HepG2 (cell line): ENCODE measurements around the gene PHF23. TPM values are rescaled to one million over a fixed set of nuclear protein-coding genes. Genes with fewer than 3 reads are reported as not detected.

Source experiments
- ARNT ChIP-seq: fragments of 450-650 bp; IDR thresholded peaks from 2 replicates; pipeline ENCODE4 v1.6.1; 2017
- BCL6 ChIP-seq: IDR thresholded peaks from 2 replicates; pipeline ENCODE4 v1.6.1; 2016; ENCODE audit warnings: missing genetic modification reagents, missing compliant biosample characterization
- HNF4G ChIP-seq, 2 experiments: sonication (generic) in 1 of 2; formaldehyde crosslinking in 1 of 2; IDR thresholded peaks; 2 replicates each; pipeline versions ENCODE4 v1.4.0 to v1.6.1; 2011 to 2020; ENCODE audit warnings: borderline replicate concordance in 2 of 2, low read depth in 2 of 2, mild to moderate bottlenecking in 2 of 2, low read length in 1 of 2, missing genetic modification reagents in 1 of 2, moderate library complexity in 1 of 2
- KLF12 ChIP-seq: sonication (generic); formaldehyde crosslinking; IDR thresholded peaks from 2 replicates; pipeline ENCODE4 v1.4.0; 2020; ENCODE audit warnings: missing genetic modification reagents, borderline replicate concordance
- RBAK ChIP-seq: sonication (generic); formaldehyde crosslinking; IDR thresholded peaks from 2 replicates; pipeline ENCODE4 v1.5.1; 2020; ENCODE audit warnings: mild to moderate bottlenecking, missing genetic modification reagents
- RCOR2 ChIP-seq: IDR thresholded peaks from 2 replicates; pipeline ENCODE4 v1.6.1; 2016; ENCODE audit warnings: missing biosample characterization, missing genetic modification reagents
- SETDB1 ChIP-seq: sonication (generic); formaldehyde crosslinking; IDR thresholded peaks from 2 replicates; pipeline ENCODE4 v1.5.1; 2020; ENCODE audit warnings: missing genetic modification reagents, mild to moderate bottlenecking, borderline replicate concordance
- SIN3A ChIP-seq: IDR thresholded peaks from 2 replicates; pipeline ENCODE4 v1.6.1; 2011; ENCODE audit warnings: low read depth, mild to moderate bottlenecking, control low read depth, low read length, borderline replicate concordance
- SYNCRIP ChIP-seq: fragments of 200-400 bp; formaldehyde crosslinking; IDR thresholded peaks from 2 replicates; pipeline ENCODE4 v1.6.1; 2018; ENCODE audit warnings: mild to moderate bottlenecking, low read depth, low read length; ENCODE audit not compliant: insufficient read depth
- U2AF2 ChIP-seq: fragments of 200-400 bp; formaldehyde crosslinking; IDR thresholded peaks from 2 replicates; pipeline ENCODE4 v1.6.1; 2017; ENCODE audit warnings: low read depth, mild to moderate bottlenecking, low read length
- ZFP36L1 ChIP-seq: sonication (generic); formaldehyde crosslinking; IDR thresholded peaks from 2 replicates; pipeline ENCODE4 v1.8.0; 2022; ENCODE audit warnings: mild to moderate bottlenecking, missing genetic modification reagents, moderate library complexity
- ZNF225 ChIP-seq: sonication (generic); formaldehyde crosslinking; IDR thresholded peaks from 2 replicates; pipeline ENCODE4 v1.4.0; 2020; ENCODE audit warnings: mild to moderate bottlenecking, missing genetic modification reagents
- ZNF605 ChIP-seq: sonication (generic); formaldehyde crosslinking; IDR thresholded peaks from 2 replicates; pipeline ENCODE4 v1.8.0; 2022; ENCODE audit warnings: mild to moderate bottlenecking, missing genetic modification reagents
- ZNF674 ChIP-seq: sonication (generic); formaldehyde crosslinking; IDR thresholded peaks from 2 replicates; pipeline ENCODE4 v1.5.0; 2020; ENCODE audit warnings: low read depth, mild to moderate bottlenecking, missing genetic modification reagents
- polyA plus RNA-seq, 8 experiments: library from polyadenylated mRNA; depleted of rRNA in 3 of 8; stranded (reverse) in 7 of 8; unstranded in 1 of 8; fragments of >200 nt; fragmentation: Illumina TruSeq in 4 of 8; extraction: Trizol in 4 of 8; gene quantifications; 2 replicates each; pipeline versions ENCODE4 v1.2.1 to v1.2.3, GENCODE V29; 2011 to 2016; ENCODE audit warnings: low read depth in 4 of 8, missing spikeins in 1 of 8, mixed read lengths in 1 of 8; ENCODE audit not compliant: insufficient read depth in 1 of 8
- total RNA-seq, 5 experiments: library from RNA; depleted of rRNA; stranded (reverse); fragments of >200 nt; fragmentation: Illumina TruSeq; extraction: Trizol; gene quantifications; 2 replicates each; pipeline ENCODE4 v1.2.3, GENCODE V29; 2016; ENCODE audit warnings: low read depth in 1 of 5
- TF ChIP-seq, protein P1 (sequence below): sonication (generic); formaldehyde crosslinking; IDR thresholded peaks from 2 replicates; pipeline ENCODE4 v1.5.1; 2020; ENCODE audit warnings: mild to moderate bottlenecking, missing genetic modification reagents, borderline replicate concordance
- TF ChIP-seq, protein P2 (sequence below): sonication (generic); formaldehyde crosslinking; IDR thresholded peaks from 2 replicates; pipeline ENCODE4 v1.8.0; 2022; ENCODE audit warnings: missing genetic modification reagents, mild to moderate bottlenecking, moderate library complexity, borderline replicate concordance
- TF ChIP-seq, protein P3 (sequence below): sonication (generic); formaldehyde crosslinking; IDR thresholded peaks from 2 replicates; pipeline ENCODE4 v1.4.0; 2020; ENCODE audit warnings: missing genetic modification reagents
- TF ChIP-seq, protein P4 (sequence below): sonication (generic); formaldehyde crosslinking; IDR thresholded peaks from 2 replicates; pipeline ENCODE4 v1.5.0; 2020; ENCODE audit warnings: missing genetic modification reagents

The PHF23 gene
- total and polyA plus RNA-seq, 2 of the 13 experiments (the other 11 are each of a cell fraction or from before 2014, with no cell fraction given), result 27.6 to 33.2 TPM

DNA sequence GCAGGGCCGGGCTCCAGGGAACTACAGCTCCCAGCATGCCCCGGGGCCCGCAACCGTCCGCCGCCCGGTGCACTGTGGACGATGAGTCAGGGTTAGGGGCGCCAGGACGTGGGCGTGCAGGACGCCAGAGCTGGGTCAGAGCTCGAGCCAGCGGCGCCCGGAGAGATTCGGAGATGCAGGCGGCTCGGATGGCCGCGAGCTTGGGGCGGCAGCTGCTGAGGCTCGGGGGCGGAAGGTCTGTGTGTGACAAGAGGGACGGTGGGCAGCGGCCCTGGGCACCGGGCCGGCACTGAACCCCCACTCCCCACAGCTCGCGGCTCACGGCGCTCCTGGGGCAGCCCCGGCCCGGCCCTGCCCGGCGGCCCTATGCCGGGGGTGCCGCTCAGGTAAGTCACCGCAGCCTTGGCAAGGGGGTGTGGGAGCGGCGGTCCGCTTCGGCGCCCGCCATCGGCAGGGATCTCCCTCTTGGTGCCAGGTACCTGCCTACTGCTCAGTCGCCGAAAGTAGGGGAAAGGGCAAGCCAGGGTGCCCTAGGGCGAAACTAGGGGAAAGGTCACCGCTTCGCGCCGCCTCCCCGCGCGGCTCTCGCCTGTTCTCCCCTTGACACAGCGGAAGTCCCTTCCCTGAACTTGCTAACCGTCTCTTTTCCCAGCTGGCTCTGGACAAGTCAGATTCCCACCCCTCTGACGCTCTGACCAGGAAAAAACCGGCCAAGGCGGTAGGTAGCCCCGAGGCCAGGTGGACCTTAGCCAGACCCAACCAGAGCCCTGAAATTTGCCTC lies 19.3 kb downstream of the PHF23 start, which contains the start of the genes ACADVL and DLG4 (continued):
- TF ChIP-seq, protein P1, sequence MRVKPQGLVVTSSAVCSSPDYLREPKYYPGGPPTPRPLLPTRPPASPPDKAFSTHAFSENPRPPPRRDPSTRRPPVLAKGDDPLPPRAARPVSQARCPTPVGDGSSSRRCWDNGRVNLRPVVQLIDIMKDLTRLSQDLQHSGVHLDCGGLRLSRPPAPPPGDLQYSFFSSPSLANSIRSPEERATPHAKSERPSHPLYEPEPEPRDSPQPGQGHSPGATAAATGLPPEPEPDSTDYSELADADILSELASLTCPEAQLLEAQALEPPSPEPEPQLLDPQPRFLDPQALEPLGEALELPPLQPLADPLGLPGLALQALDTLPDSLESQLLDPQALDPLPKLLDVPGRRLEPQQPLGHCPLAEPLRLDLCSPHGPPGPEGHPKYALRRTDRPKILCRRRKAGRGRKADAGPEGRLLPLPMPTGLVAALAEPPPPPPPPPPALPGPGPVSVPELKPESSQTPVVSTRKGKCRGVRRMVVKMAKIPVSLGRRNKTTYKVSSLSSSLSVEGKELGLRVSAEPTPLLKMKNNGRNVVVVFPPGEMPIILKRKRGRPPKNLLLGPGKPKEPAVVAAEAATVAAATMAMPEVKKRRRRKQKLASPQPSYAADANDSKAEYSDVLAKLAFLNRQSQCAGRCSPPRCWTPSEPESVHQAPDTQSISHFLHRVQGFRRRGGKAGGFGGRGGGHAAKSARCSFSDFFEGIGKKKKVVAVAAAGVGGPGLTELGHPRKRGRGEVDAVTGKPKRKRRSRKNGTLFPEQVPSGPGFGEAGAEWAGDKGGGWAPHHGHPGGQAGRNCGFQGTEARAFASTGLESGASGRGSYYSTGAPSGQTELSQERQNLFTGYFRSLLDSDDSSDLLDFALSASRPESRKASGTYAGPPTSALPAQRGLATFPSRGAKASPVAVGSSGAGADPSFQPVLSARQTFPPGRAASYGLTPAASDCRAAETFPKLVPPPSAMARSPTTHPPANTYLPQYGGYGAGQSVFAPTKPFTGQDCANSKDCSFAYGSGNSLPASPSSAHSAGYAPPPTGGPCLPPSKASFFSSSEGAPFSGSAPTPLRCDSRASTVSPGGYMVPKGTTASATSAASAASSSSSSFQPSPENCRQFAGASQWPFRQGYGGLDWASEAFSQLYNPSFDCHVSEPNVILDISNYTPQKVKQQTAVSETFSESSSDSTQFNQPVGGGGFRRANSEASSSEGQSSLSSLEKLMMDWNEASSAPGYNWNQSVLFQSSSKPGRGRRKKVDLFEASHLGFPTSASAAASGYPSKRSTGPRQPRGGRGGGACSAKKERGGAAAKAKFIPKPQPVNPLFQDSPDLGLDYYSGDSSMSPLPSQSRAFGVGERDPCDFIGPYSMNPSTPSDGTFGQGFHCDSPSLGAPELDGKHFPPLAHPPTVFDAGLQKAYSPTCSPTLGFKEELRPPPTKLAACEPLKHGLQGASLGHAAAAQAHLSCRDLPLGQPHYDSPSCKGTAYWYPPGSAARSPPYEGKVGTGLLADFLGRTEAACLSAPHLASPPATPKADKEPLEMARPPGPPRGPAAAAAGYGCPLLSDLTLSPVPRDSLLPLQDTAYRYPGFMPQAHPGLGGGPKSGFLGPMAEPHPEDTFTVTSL (CRISPR knock-in tag), result no peak; the same call in 1 of the 2 replicates
- no peak for TF ChIP-seq ZNF605 (CRISPR knock-in tag)
- TF ChIP-seq SYNCRIP, result no peak
- TF ChIP-seq HNF4G (IDR thresholded peaks at IDR 0.05; ENCODE audit: borderline replicate concordance, low read depth, low read length), result peak; percentile 28; the same call in 1 of the 2 replicates
- no peak for TF ChIP-seq HNF4G (CRISPR knock-in tag; IDR thresholded peaks at IDR 0.05; ENCODE audit: borderline replicate concordance, low read depth)
- no peak for TF ChIP-seq ARNT
- TF ChIP-seq RBAK (CRISPR knock-in tag), result no peak; the same call in 1 of the 2 replicates
- TF ChIP-seq, protein P2, sequence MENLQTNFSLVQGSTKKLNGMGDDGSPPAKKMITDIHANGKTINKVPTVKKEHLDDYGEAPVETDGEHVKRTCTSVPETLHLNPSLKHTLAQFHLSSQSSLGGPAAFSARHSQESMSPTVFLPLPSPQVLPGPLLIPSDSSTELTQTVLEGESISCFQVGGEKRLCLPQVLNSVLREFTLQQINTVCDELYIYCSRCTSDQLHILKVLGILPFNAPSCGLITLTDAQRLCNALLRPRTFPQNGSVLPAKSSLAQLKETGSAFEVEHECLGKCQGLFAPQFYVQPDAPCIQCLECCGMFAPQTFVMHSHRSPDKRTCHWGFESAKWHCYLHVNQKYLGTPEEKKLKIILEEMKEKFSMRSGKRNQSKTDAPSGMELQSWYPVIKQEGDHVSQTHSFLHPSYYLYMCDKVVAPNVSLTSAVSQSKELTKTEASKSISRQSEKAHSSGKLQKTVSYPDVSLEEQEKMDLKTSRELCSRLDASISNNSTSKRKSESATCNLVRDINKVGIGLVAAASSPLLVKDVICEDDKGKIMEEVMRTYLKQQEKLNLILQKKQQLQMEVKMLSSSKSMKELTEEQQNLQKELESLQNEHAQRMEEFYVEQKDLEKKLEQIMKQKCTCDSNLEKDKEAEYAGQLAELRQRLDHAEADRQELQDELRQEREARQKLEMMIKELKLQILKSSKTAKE (CRISPR knock-in tag), result peak; percentile 48; the same call in 1 of the 2 replicates
- no peak; the same call in 1 of the 2 replicates for TF ChIP-seq KLF12
- TF ChIP-seq ZNF674 (CRISPR knock-in tag), result no peak
- TF ChIP-seq U2AF2, result no peak
- TF ChIP-seq RCOR2 (CRISPR knock-in tag), result no peak
- peak; percentile 54 for TF ChIP-seq BCL6
- TF ChIP-seq ZNF225 (CRISPR knock-in tag), result peak; percentile 86; the same call in 1 of the 2 replicates
- TF ChIP-seq SETDB1 (CRISPR knock-in tag), result no peak
- 0 out of 2 replicates have a peak, but pooled peaks have one; percentile 9 for TF ChIP-seq ZFP36L1
- TF ChIP-seq SIN3A, result peak; percentile 68; the same call in 1 of the 2 replicates
- TF ChIP-seq, protein P3, sequence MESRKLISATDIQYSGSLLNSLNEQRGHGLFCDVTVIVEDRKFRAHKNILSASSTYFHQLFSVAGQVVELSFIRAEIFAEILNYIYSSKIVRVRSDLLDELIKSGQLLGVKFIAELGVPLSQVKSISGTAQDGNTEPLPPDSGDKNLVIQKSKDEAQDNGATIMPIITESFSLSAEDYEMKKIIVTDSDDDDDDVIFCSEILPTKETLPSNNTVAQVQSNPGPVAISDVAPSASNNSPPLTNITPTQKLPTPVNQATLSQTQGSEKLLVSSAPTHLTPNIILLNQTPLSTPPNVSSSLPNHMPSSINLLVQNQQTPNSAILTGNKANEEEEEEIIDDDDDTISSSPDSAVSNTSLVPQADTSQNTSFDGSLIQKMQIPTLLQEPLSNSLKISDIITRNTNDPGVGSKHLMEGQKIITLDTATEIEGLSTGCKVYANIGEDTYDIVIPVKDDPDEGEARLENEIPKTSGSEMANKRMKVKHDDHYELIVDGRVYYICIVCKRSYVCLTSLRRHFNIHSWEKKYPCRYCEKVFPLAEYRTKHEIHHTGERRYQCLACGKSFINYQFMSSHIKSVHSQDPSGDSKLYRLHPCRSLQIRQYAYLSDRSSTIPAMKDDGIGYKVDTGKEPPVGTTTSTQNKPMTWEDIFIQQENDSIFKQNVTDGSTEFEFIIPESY (CRISPR knock-in tag), result no peak
- TF ChIP-seq, protein P4, sequence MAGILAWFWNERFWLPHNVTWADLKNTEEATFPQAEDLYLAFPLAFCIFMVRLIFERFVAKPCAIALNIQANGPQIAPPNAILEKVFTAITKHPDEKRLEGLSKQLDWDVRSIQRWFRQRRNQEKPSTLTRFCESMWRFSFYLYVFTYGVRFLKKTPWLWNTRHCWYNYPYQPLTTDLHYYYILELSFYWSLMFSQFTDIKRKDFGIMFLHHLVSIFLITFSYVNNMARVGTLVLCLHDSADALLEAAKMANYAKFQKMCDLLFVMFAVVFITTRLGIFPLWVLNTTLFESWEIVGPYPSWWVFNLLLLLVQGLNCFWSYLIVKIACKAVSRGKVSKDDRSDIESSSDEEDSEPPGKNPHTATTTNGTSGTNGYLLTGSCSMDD, result no peak
